ENCODE measurements around the gene SLC38A8.

DNA sequence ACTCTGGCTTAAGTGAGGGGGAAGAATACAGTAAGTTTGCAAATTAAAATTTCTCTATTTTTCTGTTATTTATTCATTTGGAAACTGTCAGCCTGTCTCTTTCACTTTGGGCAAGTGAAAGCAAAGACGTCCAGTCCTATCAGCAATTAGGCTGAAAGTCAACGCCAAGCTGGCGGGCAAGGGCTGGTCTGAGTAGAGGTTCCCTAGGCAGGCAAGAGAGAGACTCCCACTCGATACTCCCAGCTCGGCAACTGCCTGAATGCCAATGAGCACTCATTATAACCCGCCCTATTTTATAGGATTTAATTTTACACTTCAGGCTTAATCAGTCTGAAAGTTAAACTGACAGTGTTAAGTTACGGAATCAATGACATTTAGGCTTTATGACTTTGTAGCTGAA, 14.3 kb upstream of the SLC38A8 start:
- TF ChIP-seq, protein P1, sequence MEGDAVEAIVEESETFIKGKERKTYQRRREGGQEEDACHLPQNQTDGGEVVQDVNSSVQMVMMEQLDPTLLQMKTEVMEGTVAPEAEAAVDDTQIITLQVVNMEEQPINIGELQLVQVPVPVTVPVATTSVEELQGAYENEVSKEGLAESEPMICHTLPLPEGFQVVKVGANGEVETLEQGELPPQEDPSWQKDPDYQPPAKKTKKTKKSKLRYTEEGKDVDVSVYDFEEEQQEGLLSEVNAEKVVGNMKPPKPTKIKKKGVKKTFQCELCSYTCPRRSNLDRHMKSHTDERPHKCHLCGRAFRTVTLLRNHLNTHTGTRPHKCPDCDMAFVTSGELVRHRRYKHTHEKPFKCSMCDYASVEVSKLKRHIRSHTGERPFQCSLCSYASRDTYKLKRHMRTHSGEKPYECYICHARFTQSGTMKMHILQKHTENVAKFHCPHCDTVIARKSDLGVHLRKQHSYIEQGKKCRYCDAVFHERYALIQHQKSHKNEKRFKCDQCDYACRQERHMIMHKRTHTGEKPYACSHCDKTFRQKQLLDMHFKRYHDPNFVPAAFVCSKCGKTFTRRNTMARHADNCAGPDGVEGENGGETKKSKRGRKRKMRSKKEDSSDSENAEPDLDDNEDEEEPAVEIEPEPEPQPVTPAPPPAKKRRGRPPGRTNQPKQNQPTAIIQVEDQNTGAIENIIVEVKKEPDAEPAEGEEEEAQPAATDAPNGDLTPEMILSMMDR (conservative IDR thresholded peaks at IDR 0.05; ENCODE audit: low read length): no peak
- no peak for TF ChIP-seq EZH2phosphoT487 (IDR thresholded peaks at IDR 0.05; ENCODE audit: borderline replicate concordance, low read depth, low read length)

Measured in OCI-LY7 (cell line).